HG03060 (cell line): ENCODE results near the gene NR2F1-AS1.
"Not testable (repeated sequence)": the region's sequence is repeated elsewhere in the genome, so short reads cannot be mapped to it uniquely, and the experiment has no call there.

Experiments
- ATAC-seq: cut with Tn5 transposase; IDR thresholded peaks from one replicate; pipeline ENCODE4 v1.9.1; 2021; ENCODE audit warnings: low read depth, moderate number of reproducible peaks; ENCODE audit not compliant: unreplicated experiment

The NR2F1-AS1 gene

GRCh38 chr5:93557021-93557604 lies 23.9 kb downstream of the NR2F1-AS1 start:
- no peak for ATAC-seq

GRCh38 chr5:93549594-93549993 lies 31.4 kb downstream of the NR2F1-AS1 start:
- ATAC-seq, result not testable (repeated sequence)

GRCh38 chr5:93545872-93546271 lies 35.1 kb downstream of the NR2F1-AS1 start:
- no peak for ATAC-seq

GRCh38 chr5:93532370-93532769 lies 48.6 kb downstream of the NR2F1-AS1 start:
- no peak for ATAC-seq

- not testable (repeated sequence) for ATAC-seq
Observed at GRCh38 chr5:93521815-93522214, 59.2 kb downstream of the NR2F1-AS1 start.

GRCh38 chr5:93519740-93520139 lies 61.3 kb downstream of the NR2F1-AS1 start:
- no peak for ATAC-seq

GRCh38 chr5:93517828-93518227 lies 63.2 kb downstream of the NR2F1-AS1 start:
- no peak for ATAC-seq

GRCh38 chr5:93513298-93513697 lies 67.7 kb downstream of the NR2F1-AS1 start:
- ATAC-seq, result no peak

GRCh38 chr5:93512799-93513198 lies 68.2 kb downstream of the NR2F1-AS1 start:
- ATAC-seq, result no peak

GRCh38 chr5:93511445-93511844 lies 69.6 kb downstream of the NR2F1-AS1 start:
- no peak for ATAC-seq

- ATAC-seq, result no peak
Observed at GRCh38 chr5:93510626-93511380, 70.2 kb downstream of the NR2F1-AS1 start.

- not testable (repeated sequence) for ATAC-seq
Observed at GRCh38 chr5:93505553-93505952, 75.5 kb downstream of the NR2F1-AS1 start.

- ATAC-seq, result no peak
Observed at GRCh38 chr5:93503598-93504067, 77.4 kb downstream of the NR2F1-AS1 start.

GRCh38 chr5:93497096-93497495 lies 83.9 kb downstream of the NR2F1-AS1 start:
- no peak for ATAC-seq

- ATAC-seq, result no peak
Observed at GRCh38 chr5:93479982-93480509, 101.0 kb downstream of the NR2F1-AS1 start.

GRCh38 chr5:93477816-93478215 lies 103.2 kb downstream of the NR2F1-AS1 start:
- ATAC-seq, result no peak

- ATAC-seq, result no peak
Observed at GRCh38 chr5:93476251-93476742, 104.7 kb downstream of the NR2F1-AS1 start.

GRCh38 chr5:93462916-93463315 lies 118.1 kb downstream of the NR2F1-AS1 start:
- ATAC-seq, result no peak

GRCh38 chr5:93461756-93462155 lies 119.3 kb downstream of the NR2F1-AS1 start:
- no peak for ATAC-seq

- ATAC-seq, result no peak
Observed at GRCh38 chr5:93460286-93460685, 120.7 kb downstream of the NR2F1-AS1 start.

- ATAC-seq, result not testable (repeated sequence)
Observed at GRCh38 chr5:93456796-93457195, 124.2 kb downstream of the NR2F1-AS1 start.

GRCh38 chr5:93454896-93455295 lies 126.1 kb downstream of the NR2F1-AS1 start:
- ATAC-seq, result no peak
